HG03457 (cell line): Measurements from ENCODE around the gene CROCC2.

Experiments
- ATAC-seq: cut with Tn5 transposase; IDR thresholded peaks from one replicate; pipeline ENCODE4 v1.9.1; 2021; ENCODE audit warnings: moderate number of reproducible peaks; ENCODE audit not compliant: unreplicated experiment

The CROCC2 gene

GRCh38 chr2:240932724-240933047 is 26.6 kb downstream of the CROCC2 start:
- ATAC-seq, result no peak

- ATAC-seq, result no peak
These were observed 27.2 kb downstream of the CROCC2 start for GRCh38 chr2:240933048-240933965.

GRCh38 chr2:240933966-240934700 is 28.0 kb downstream of the CROCC2 start:
- no peak for ATAC-seq

- ATAC-seq, result no peak
These were observed 28.6 kb downstream of the CROCC2 start for GRCh38 chr2:240934701-240935102.

- no peak for ATAC-seq
These were observed 29.2 kb downstream of the CROCC2 start for GRCh38 chr2:240935103-240935876.

- no peak for ATAC-seq
These were observed 30.0 kb downstream of the CROCC2 start for GRCh38 chr2:240936106-240936505.

GRCh38 chr2:240946046-240946445 is 39.9 kb downstream of the CROCC2 start:
- ATAC-seq, result no peak

- no peak for ATAC-seq
These were observed 40.5 kb downstream of the CROCC2 start for GRCh38 chr2:240946654-240947053.

- ATAC-seq, result no peak
These were observed 41.0 kb downstream of the CROCC2 start for GRCh38 chr2:240947176-240947575.

GRCh38 chr2:240947607-240948006 is 41.5 kb downstream of the CROCC2 start:
- no peak for ATAC-seq

GRCh38 chr2:240948086-240948485 is 42.0 kb downstream of the CROCC2 start:
- no peak for ATAC-seq

- no peak for ATAC-seq
These were observed 43.0 kb downstream of the CROCC2 start for GRCh38 chr2:240948905-240949790.

GRCh38 chr2:240949791-240950705 is 43.9 kb downstream of the CROCC2 start:
- no peak for ATAC-seq

- ATAC-seq, result no peak
These were observed 45.0 kb downstream of the CROCC2 start for GRCh38 chr2:240951045-240951594.

- no peak for ATAC-seq
These were observed 46.5 kb downstream of the CROCC2 start for GRCh38 chr2:240952496-240953246.

GRCh38 chr2:240953426-240954410 is 47.6 kb downstream of the CROCC2 start:
- no peak for ATAC-seq
